ENCODE results near the gene RPP30.
"Not testable (repeated sequence)": the region's sequence is repeated elsewhere in the genome, so short reads cannot be mapped to it uniquely, and the experiment has no call there.

RPP30 gene

DNA sequence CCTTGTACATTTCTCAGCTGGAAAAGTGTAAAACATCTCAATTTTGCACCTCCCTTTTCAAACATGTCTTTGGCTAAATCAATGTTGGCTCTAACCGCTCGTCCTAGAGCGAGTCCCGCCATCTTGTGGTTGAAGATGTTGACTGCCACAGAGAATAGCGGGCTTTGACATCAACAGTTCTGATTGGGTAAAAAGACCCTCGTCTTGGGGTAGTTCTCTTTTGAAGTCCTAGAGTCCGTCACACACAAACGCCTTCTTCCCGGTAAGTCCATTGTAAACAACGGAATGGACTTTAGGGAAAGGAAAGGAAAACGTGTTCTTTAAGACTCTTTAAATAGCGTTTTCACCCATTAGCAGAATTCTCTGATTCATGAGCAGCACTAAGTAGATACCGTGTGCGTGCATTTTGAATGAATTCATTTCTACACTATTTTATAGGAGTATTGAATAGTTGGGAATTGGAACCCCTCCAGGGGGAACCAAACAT is 452 bp upstream of the RPP30 start:
- DNase-seq (peak; percentile 39), ATAC-seq (peak; percentile 47)

DNA sequence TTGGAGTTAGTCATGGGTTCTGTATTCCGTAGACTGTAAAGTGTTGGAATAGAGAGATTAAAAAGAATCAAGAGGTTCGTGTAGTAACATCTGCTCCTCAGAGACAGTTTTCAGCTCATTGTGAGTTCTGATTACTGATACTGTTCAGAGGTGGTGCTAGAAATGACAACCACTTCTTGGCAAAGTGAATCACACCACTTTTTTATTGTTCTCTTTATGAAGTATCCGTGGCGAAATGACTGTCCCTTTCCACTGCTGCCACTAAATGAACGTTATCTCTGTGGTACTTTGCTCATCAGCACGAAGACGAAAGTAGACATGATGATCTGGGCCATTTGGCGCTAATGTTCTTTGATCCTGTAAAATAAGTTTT is 860 bp downstream of the RPP30 start:
- peak; percentile 21 for ATAC-seq
- peak; percentile 10 for DNase-seq

GRCh38 chr10:90879062-90879461 is 7.3 kb downstream of the RPP30 start:
- no peak for DNase-seq
- no peak for ATAC-seq

GRCh38 chr10:90880059-90880719 is 8.4 kb downstream of the RPP30 start:
- not testable (repeated sequence) for ATAC-seq, DNase-seq

DNA sequence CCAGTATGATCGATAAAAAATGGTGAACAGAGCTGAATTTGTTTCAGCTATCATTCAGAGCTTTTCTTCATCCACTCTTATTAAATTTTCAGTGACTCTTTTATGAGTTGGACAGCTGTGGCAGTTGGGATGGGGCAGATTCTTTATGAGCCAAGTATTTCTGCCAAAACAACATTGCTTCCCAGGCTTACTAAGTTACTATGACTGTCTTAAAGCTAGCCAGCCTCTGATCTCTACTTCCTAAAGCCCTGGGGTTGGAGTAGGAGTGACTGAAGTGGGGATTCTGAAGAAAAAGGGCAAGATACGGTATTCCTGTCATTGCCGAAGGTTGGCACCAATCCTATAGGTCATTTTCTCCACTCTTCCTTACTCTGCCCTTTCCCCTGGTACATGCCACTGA is 12.7 kb downstream of the RPP30 start:
- DNase-seq (no peak), ATAC-seq (no peak)

GRCh38 chr10:90885176-90885575 is 13.4 kb downstream of the RPP30 start:
- no peak for DNase-seq
- ATAC-seq: no peak

DNA sequence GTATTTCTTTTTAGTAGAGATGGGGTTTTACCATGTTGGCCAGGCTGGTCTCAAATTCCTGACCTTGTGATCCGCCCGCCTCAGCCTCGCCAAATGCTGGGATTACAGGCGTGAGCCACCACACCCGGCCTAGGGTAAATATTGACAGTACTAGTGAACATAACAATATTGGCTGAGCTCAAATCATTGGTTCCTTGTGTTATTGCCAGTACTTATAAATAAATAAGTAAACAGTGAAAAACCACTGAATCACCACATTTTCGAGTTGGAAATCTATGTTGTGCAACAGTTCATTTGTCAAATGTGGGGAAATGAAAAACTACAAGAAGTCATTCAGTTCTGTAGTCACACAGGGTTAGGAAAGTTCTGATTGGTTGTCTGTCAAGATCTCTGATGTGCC is 15.8 kb downstream of the RPP30 start:
- no peak for DNase-seq
- no peak for ATAC-seq

- DNase-seq: no peak
- ATAC-seq: no peak
These were observed 16.6 kb downstream of the RPP30 start for GRCh38 chr10:90888387-90888786.

GRCh38 chr10:90889636-90890035 is 17.9 kb downstream of the RPP30 start:
- DNase-seq (no peak), ATAC-seq (no peak)

DNA sequence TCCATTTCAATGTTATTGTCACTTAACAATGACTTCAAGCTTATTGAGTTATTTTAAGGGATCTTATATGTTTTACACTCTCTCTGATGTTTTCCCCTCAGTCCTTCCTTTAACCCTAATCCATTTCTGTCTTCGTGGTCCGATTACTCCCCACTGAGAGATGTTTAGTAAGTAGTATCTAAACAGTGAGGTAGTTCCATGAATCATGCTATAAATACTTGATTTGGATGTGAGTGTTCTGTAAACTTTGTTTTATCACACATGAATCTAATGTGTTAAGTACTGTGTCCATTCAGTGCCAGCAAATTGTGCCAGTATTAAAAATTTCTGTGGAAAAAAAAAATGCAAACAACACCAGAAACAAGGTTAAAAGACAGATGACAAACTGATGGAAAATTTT is 18.6 kb downstream of the RPP30 start:
- DNase-seq (no peak), ATAC-seq (no peak)

- no peak for ATAC-seq
- no peak for DNase-seq
These were observed 21.4 kb downstream of the RPP30 start for GRCh38 chr10:90893190-90893589.

DNA sequence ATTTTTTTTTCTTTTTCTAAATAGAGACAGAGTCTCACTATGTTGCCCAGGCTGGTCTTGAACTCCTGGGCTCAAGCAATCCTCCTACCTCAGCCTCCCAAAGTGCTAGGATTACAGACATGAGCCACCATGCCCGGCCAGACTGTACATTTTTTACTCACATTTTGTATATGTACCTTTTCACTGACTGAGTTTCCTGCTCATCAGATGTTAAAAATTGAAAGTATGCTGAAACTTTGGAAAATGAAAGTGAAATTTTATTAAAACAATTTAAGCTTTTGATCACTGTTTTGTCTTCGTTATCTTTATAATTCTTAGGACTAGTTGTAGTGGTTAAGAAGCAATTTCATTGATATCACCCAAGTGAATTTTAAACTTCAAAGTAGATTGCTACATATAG is 25.1 kb downstream of the RPP30 start:
- not testable (repeated sequence) for ATAC-seq, DNase-seq

DNA sequence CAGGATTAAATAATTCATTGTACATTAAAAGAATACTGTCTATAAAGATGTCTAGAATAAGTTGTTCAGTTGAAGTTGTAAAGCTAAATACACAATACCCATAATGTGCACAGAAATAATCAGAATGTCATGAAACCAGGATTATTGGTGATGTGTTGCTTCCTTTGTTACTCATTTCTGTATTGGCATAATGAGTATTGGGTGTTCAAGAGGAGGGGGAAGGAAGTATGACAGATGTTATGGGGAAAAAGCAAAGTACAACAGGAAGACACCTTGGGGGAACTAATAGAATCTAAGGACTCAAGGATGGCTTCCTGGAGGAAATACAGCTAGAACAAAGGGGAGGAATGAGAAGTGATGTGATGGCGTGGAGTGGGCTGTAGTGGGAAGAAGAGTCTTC is 34.2 kb downstream of the RPP30 start:
- DNase-seq (no peak), ATAC-seq (peak; percentile 9)

DNA sequence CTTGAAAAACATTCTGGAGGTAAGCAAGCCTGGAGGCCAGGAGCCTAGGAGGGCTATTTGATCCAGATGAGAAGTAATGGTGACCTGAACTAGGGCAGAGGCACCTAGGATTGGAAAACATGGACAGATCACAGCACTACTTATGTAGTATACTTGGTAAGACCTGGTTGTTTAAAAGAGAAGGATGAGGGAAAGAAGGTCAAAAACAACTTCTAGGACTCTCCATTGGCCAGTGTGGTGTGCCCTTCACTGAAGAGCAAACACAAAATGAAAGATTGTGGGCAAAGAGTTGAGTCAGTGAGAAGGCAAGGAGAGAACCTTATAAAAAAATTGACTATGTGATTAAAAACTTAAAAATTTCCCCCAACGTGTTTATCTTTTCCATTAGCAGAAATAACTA is 34.8 kb downstream of the RPP30 start:
- DNase-seq (no peak), ATAC-seq (peak; percentile 61)

DNA sequence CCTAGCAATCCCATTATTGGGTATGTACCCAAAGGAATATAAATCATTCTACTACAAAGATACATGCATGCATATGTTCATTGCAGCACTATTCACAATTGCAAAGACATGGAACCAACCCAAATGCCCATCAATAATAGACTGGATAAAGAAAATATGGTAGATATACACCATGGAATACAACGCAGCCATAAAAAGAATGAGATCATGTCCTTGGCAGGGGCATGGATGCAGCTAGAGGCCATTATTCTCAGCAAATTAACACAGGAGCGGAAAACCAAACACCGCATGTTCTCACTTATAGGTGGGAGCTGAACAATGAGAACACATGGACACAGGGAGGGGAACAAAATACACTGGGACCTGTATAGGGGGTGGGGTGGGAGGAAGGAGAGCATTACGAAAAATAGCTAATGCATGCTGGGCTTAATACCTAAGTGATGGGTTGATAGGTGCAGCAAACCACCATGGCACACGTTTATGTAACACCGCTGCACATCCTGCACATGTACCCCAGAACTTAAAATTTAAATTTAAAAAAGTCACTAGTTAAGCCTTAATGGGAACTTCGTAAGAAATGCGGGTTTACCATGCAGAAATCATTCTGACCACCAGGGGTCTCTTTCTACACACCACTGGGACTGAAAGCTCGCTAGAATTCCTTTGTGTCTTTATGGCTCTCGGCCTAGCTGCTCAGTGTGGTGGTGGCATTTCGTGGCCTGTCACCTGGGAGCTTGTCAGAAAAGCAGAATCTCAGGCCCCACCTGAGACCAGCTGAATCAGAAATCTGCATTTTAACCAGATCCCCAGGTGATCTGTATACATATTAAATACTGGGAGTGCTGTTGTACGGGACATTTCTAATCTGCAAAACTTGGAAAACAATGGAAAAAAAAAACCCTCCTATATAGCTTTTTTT is 39.6 kb downstream of the RPP30 start:
- DNase-seq (peak; percentile 49), ATAC-seq (peak; percentile 83)

- no peak for DNase-seq
These were observed 40.4 kb downstream of the RPP30 start for GRCh38 chr10:90912174-90912573.

DNA sequence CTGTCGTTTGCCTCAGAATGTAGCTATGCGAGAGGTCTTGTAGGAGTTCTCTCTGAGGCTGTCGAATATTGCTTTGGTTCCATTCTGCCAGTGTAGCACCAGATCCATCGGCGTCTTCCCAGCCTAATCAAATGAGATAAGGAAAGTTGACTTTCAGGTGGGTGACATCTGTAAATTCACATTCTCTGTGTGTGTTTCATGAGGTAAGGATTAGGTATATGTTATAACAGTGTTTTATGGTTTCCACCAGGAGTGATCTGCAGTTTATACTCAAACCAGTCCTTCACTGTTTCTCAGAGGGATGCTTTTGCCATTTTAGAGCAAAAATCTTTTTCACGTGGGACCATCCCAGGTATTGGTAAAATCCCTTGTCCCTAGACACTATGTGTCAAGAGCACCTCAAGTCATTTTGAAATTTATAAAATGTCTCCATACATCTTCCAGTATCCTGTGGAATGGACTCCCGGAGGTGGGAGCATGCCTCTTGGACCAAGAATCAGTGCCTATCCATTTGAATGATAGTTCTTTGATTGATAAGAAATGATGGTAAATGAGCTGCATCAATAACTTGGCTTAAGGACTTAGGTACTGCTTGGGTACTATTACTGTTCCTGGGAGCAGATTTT is 41.2 kb downstream of the RPP30 start:
- no peak for ATAC-seq
- DNase-seq: no peak

More at GRCh38 chr10:90912174-90912573, 40.4 kb downstream of the RPP30 start:
- no peak for ATAC-seq

GRCh38 chr10:90913774-90914420 is 42.1 kb downstream of the RPP30 start:
- no peak for DNase-seq
- ATAC-seq: no peak

DNA sequence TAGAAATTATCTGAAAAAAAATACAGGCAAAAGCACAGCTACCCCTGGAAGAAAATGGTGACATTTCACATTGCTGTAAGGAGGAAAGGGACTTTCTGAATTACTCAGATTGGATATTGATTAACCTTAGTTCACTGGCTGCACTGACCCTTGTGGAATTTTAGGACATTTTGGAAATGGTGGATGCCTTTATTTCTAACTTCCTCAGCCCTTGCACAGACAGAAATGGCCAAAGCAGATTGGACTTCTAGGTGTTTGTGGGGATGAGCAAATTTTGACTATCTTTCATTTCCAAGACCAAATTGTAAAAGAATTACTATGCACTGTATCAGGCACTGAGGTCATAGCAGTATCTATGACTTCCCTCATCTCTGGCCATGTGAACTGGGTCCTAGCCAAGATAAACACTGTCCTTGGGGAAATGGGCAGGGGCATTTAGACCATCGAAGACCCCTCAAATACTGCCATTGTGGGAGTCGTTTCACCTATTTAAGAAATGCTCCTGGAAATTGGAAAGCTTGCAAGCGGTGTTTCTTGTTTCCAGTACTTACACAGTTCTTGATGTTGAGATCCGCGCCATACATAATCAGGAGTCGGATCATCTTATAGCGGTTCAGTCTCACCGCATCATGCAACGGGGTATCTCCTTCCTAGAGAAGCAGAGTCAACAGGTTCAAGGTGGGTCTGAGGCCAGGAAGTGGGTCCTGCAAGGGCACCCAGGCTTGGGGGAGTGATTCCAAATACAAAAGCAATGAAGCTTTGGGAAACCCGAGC is 43.4 kb downstream of the RPP30 start:
- no peak for ATAC-seq

GRCh38 chr10:90915766-90916075 is 43.9 kb downstream of the RPP30 start:
- ATAC-seq: no peak
- no peak for DNase-seq

More for the DNA sequence above, 43.4 kb downstream of the RPP30 start:
- DNase-seq: no peak

DNA sequence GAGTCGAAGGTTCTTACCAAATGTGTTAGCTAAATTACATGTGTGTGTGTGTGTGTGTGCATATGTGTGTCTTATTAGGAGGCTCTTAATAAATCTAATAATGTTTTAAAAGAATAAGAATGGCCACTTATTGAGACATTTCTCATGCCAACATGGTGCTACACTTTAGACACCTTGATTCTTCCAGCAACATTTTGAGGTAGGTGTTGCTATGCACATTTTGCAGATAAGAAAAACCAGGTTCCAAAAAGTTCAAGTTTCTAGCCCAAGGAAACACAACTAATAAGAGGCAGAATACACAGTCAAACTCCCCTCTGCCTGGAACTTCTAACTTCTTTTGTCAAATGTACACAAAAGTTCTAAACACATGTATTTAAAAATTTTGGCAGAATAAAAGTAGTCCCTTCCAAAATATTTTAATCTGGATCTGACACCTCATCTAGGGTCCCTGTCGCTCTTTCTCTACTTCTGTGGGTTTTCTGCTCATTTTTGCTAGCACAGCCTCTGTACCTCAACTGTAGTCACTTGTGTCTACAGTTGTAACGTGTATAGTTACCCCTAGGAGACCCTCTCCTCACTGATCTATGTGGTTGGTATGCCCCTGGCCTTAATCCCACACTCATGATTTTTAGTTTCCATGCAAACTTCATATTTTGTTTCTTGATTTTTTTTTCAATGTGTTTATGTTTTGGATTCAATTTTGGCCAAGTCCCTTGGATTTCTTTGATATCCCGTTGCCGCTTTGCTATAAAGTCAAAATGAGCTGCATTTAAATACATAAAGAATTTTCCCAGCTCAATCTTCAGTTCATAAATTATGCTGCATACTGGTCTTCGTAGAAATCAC is 44.8 kb downstream of the RPP30 start:
- no peak for DNase-seq
- ATAC-seq: no peak
